ENCODE results near the gene LAMC2. TPM values are rescaled to one million over a fixed set of nuclear protein-coding genes. Genes with fewer than 3 reads are reported as not detected.

Gene LAMC2
- total and polyA plus RNA-seq, 3 experiments from 2014 or later = not detected

DNA sequence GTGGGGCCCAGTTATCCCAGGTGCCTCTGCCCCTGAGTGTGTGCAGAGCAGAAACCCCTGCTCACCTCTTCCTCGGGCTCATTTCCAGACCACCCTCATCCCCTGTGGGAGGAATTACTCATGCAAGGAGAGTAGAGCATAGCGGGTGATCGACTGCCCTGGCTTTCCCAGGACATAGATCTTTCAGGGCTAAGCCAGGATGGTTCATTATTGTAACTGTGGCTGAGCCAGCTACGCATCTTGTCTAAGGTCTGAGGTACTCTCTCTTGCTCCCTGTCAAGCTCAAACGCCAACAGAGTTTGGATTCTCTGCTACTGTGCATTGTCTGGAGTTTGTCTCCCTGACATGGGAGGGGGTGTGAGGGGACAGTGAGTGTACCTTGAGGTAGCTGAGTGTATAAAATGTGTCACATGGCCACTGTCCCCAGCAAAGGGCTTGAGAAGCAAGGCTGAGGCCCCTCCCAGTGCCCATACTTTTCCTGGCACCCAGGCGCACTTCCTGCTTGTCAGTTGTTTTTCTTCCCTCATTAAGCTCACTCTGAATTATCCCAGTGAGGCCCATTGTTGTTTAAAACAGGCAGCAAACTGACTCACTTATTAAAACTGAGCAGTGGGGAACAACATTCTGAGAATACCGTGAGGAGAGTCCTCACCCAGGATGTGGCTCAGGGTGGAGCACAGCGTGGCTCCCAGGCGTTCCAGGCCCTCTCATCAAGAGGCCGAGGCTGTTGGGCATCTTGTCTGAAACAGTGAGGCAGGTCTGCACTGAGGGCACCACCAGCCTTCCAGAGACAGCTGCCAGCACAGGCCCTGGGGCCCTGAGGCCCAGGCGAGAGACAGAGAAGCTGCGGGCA lies 92.9 kb downstream of the LAMC2 start:
- Mint-ChIP-seq H3K4me1 (no peaks in the 10 kb centered on the region), H3K36me3 (no peaks in the 10 kb centered on the region), H3K4me3 (no peak overlapping the region), H3K27ac (peak overlapping the region in 1 of 8 donors; percentile 76), H3K9me3 (no peaks in the 10 kb centered on the region), H3K27me3 (peaks cover 1 to 22% of the 10 kb centered on the region in 2 donors)
- no peak for DNase-seq
- CTCF ChIA-PET = interaction anchor here (0.6 to 1.3 kb wide), 3 partner anchors 11 to 405 kb away, joined by 3 to 4 read pairs (median 4); no protein-coding TSS in a partner anchor
- Histone ChIP-seq H3K27ac (ENCODE audit: low read depth, low read length) (no peak overlapping the region), H3K27me3 (ENCODE audit: insufficient read depth, low read length, poor library complexity, severe bottlenecking) (no peaks in the 10 kb centered on the region), H3K36me3 (ENCODE audit: insufficient read depth, low read length) (no peaks in the 10 kb centered on the region), H3K4me1 (ENCODE audit: insufficient read depth, low read length) (no peaks in the 10 kb centered on the region), H3K4me3 (ENCODE audit: low read length) (no peak overlapping the region), H3K9me3 (ENCODE audit: low read length) (no peaks in the 10 kb centered on the region)
- POLR2A ChIA-PET = no interaction called here

DNA sequence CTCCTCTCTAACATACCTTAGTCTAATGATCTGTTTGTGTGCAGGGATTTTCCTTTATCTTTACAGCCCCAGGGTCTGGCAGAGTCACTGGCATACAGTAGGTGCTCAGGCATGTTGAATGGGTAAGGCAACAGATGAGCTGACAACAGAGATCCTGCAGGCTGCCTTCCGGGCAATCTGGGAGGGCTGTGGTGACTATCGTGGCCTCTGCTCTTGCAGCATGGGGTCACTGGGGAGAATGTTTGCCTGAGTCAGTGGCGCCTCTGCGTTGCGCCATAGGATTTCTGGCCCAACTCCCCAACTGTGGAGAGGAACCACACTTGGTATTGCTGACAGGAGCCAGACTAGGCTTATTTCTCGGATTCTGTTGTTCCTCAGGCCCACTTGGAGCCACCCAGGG lies 93.8 kb downstream of the LAMC2 start:
- H3K27ac Mint-ChIP-seq = no peak overlapping the region
- Histone ChIP-seq H3K4me1 (ENCODE audit: insufficient read depth, low read length) (no peaks in the 10 kb centered on the region), H3K36me3 (ENCODE audit: insufficient read depth, low read length) (no peaks in the 10 kb centered on the region), H3K9me3 (ENCODE audit: low read length) (no peaks in the 10 kb centered on the region), H3K4me3 (ENCODE audit: low read length) (no peak overlapping the region), H3K27ac (ENCODE audit: low read depth, low read length) (no peak overlapping the region), H3K27me3 (ENCODE audit: insufficient read depth, low read length, poor library complexity, severe bottlenecking) (no peaks in the 10 kb centered on the region)
- no peaks in the 10 kb centered on the region for H3K4me1 Mint-ChIP-seq
- ChIA-PET POLR2A (no interaction called here), CTCF (interaction anchor here (1.1 kb wide), 1 partner anchor 10 kb away, joined by 3 read pairs; no protein-coding TSS in a partner anchor)
- H3K27me3 Mint-ChIP-seq = peaks cover 5 to 22% of the 10 kb centered on the region in 2 donors
- DNase-seq = no peak
- H3K9me3 Mint-ChIP-seq = no peaks in the 10 kb centered on the region
- no peak overlapping the region for H3K4me3 Mint-ChIP-seq
- no peaks in the 10 kb centered on the region for H3K36me3 Mint-ChIP-seq

DNA sequence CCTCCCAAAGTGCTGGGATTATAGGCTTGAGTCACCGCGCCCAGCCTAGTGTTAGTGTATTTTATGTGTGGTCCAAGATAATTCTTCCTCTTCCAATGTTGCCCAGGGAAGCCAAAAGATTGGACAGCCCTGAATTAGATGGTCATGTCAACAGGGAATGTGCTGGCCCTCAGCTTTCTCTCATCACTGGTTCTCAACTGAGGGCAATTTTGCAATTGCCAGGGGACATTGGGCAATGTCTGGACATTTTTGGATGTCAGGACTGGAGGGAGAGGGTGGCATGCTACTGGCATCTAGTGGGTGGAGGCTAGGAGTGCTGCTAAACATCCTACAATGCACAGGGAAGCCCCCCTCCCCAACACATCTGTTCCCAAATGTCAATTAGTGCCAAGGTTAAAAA lies 95.0 kb downstream of the LAMC2 start:
- H3K36me3 Mint-ChIP-seq = no peaks in the 10 kb centered on the region
- no peak overlapping the region for H3K4me3 Mint-ChIP-seq
- Histone ChIP-seq H3K4me1 (ENCODE audit: insufficient read depth, low read length) (no peaks in the 10 kb centered on the region), H3K9me3 (ENCODE audit: low read length) (no peaks in the 10 kb centered on the region), H3K4me3 (ENCODE audit: low read length) (no peak overlapping the region), H3K27me3 (ENCODE audit: insufficient read depth, low read length, poor library complexity, severe bottlenecking) (no peaks in the 10 kb centered on the region), H3K27ac (ENCODE audit: low read depth, low read length) (no peak overlapping the region), H3K36me3 (ENCODE audit: insufficient read depth, low read length) (no peaks in the 10 kb centered on the region)
- H3K27me3 Mint-ChIP-seq = peaks cover 5 to 26% of the 10 kb centered on the region in 2 donors
- DNase-seq = no peak
- H3K27ac Mint-ChIP-seq = no peak overlapping the region
- H3K9me3 Mint-ChIP-seq = no peaks in the 10 kb centered on the region
- no peaks in the 10 kb centered on the region for H3K4me1 Mint-ChIP-seq
- ChIA-PET CTCF (interaction anchor here (1.9 kb wide), 1 partner anchor 8 kb away, joined by 7 read pairs; no protein-coding TSS in a partner anchor), POLR2A (no interaction called here)

DNA sequence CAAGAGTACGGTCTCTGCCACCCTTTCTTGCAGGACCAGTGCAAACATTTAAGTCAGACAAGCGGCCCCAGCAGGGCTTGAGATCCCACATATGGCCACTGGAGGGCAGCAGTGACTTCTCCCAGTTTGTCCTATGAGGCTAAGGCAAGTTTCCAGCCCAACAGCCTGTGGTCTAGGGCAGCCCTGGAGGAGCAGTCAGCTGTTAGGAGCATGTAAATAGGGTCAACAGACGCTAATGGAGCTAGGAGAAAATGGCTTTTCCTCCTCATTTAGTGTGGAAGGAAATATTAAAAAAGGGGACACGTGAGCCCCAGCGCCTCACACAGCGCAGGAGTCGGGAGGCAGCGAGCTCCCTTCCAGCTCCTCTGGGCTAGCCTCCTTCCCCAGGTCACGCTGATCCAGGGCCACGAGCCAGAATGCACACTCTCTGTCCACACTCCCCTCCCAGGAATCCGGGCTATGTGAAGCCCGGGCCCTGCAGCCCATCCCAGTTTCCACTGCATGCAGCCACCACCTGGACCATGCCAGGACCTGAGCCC lies 95.6 kb downstream of the LAMC2 start:
- CTCF ChIA-PET = interaction anchor here (0.7 to 2.5 kb wide), 5 partner anchors 8 to 404 kb away, joined by 3 to 7 read pairs (median 5); no protein-coding TSS in a partner anchor
- Histone ChIP-seq H3K4me1 (ENCODE audit: insufficient read depth, low read length) (no peaks in the 10 kb centered on the region), H3K27me3 (ENCODE audit: insufficient read depth, low read length, poor library complexity, severe bottlenecking) (no peaks in the 10 kb centered on the region), H3K4me3 (ENCODE audit: low read length) (no peak overlapping the region), H3K9me3 (ENCODE audit: low read length) (no peaks in the 10 kb centered on the region), H3K27ac (ENCODE audit: low read depth, low read length) (no peak overlapping the region), H3K36me3 (ENCODE audit: insufficient read depth, low read length) (no peaks in the 10 kb centered on the region)
- DNase-seq = peak; percentile 18 to 65 (median 32)
- Mint-ChIP-seq H3K4me1 (no peaks in the 10 kb centered on the region), H3K4me3 (no peak overlapping the region), H3K36me3 (no peaks in the 10 kb centered on the region), H3K27ac (no peak overlapping the region), H3K27me3 (peaks cover 5 to 28% of the 10 kb centered on the region in 2 donors), H3K9me3 (no peaks in the 10 kb centered on the region)
- POLR2A ChIA-PET = no interaction called here

DNA sequence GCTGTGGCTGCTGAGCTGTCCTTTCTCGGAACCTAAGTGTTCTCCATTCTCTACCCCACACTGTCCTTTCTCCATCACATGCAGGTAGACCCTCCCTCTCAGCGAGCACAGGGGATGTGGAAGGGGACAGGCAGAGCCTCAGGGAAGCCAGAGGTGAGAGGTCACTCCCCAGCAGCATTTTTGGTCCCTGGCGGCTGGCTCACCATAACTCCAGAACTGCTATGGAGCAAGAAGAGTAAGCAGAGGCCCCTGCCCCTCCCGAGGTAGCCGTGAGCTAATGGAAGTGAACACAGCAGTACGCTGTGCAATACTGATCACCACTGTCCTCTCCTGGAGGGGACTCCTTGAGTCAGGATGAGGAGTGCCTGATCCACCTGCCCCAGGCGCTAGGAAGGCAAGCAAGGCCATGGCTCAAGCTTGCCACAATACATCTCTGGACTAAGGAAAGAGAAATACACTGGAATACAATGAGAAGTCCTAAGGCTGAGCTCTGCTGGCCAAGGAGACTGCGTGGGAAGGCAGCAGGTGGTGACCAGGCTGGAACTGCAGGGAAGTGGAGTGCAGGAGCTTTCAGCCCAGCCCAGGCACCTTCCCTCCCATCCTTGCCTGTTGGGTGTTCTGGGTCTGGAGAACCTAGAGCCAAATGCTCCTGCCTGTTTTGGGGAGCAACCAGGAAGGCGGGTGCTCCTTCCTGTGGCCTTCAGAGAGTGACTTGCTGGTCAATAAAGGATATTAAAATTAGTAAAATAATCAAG lies 96.2 kb downstream of the LAMC2 start:
- H3K36me3 Mint-ChIP-seq = no peaks in the 10 kb centered on the region
- no peak overlapping the region for H3K27ac Mint-ChIP-seq
- no peaks in the 10 kb centered on the region for H3K9me3 ChIP-seq (ENCODE audit: low read length)
- DNase-seq = no peak
- peaks cover 5 to 29% of the 10 kb centered on the region in 2 donors for H3K27me3 Mint-ChIP-seq
- H3K4me3 ChIP-seq (ENCODE audit: low read length) = no peak overlapping the region
- H3K27me3 ChIP-seq (ENCODE audit: insufficient read depth, low read length, poor library complexity, severe bottlenecking) = no peaks in the 10 kb centered on the region
- no peaks in the 10 kb centered on the region for H3K4me1 Mint-ChIP-seq
- H3K27ac ChIP-seq (ENCODE audit: low read depth, low read length) = no peak overlapping the region
- CTCF ChIA-PET = interaction anchor here (0.7 to 2.5 kb wide), 5 partner anchors 9 to 403 kb away, joined by 3 to 7 read pairs (median 5); no protein-coding TSS in a partner anchor
- POLR2A ChIA-PET = no interaction called here
- no peak overlapping the region for H3K4me3 Mint-ChIP-seq
- no peaks in the 10 kb centered on the region for H3K36me3 ChIP-seq (ENCODE audit: insufficient read depth, low read length)
- no peaks in the 10 kb centered on the region for H3K4me1 ChIP-seq (ENCODE audit: insufficient read depth, low read length)
- H3K9me3 Mint-ChIP-seq = no peaks in the 10 kb centered on the region

DNA sequence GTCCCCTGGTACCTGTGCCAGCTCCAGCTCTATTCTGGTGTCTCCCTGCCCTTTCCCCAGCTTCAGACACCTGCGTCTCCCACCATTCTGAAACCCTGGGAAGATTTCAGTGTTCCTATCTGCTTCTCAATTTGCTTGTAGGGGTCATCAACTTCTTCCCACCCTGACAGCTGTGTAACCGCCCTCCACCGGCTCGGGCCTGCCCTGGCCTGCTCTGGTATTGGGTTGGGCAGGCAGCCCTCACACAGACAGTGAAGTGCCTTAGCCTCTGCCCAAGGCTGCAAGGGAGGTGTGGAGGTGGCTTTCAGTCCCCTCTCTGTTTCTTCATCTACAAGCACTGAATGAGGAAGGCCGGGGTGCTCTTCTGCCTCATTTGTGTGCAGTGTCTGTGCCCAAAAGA lies 97.2 kb downstream of the LAMC2 start:
- no peaks in the 10 kb centered on the region for H3K4me1 Mint-ChIP-seq
- CTCF ChIA-PET = interaction anchor here (1.1 to 2.5 kb wide), 3 partner anchors 10 to 402 kb away, joined by 3 to 7 read pairs (median 6); no protein-coding TSS in a partner anchor
- peaks cover 5 to 29% of the 10 kb centered on the region in 2 donors for H3K27me3 Mint-ChIP-seq

DNA sequence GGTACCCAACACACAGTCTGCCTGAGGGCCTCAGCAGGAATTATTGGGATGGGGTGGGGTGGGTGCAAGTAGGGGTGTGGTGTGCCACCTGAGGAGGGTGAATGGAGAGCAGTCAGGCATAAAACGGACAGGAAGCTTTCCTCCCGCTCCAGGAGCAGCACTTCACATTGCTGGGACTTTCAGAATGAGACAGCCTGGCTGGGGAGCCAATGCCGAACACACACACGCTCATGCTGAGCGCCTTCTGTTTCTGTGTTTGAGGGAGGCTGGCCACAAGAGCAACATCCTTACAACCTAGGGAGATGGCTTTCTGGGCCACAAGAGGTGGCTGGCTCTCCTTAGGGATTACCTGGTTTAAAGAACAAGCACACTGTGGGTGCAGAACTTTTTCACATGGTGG lies 98.0 kb downstream of the LAMC2 start:
- no peak for DNase-seq
- POLR2A ChIA-PET = no interaction called here
- Mint-ChIP-seq H3K36me3 (no peaks in the 10 kb centered on the region), H3K4me3 (no peak overlapping the region), H3K9me3 (no peaks in the 10 kb centered on the region), H3K4me1 (no peaks in the 10 kb centered on the region), H3K27me3 (peaks cover 8 to 29% of the 10 kb centered on the region in 2 donors), H3K27ac (no peak overlapping the region)
- CTCF ChIA-PET = interaction anchor here (1.1 to 2.5 kb wide), 2 partner anchors 22 to 401 kb away, joined by 3 to 6 read pairs; no protein-coding TSS in a partner anchor
- Histone ChIP-seq H3K4me1 (ENCODE audit: insufficient read depth, low read length) (no peaks in the 10 kb centered on the region), H3K9me3 (ENCODE audit: low read length) (no peaks in the 10 kb centered on the region), H3K27ac (ENCODE audit: low read depth, low read length) (no peak overlapping the region), H3K27me3 (ENCODE audit: insufficient read depth, low read length, poor library complexity, severe bottlenecking) (no peaks in the 10 kb centered on the region), H3K36me3 (ENCODE audit: insufficient read depth, low read length) (no peaks in the 10 kb centered on the region), H3K4me3 (ENCODE audit: low read length) (no peak overlapping the region)

More for the DNA sequence above, 97.2 kb downstream of the LAMC2 start:
- Mint-ChIP-seq H3K27ac (no peak overlapping the region), H3K36me3 (no peaks in the 10 kb centered on the region), H3K9me3 (no peaks in the 10 kb centered on the region), H3K4me3 (no peak overlapping the region)
- no peak overlapping the region for H3K27ac ChIP-seq (ENCODE audit: low read depth, low read length)
- H3K9me3 ChIP-seq (ENCODE audit: low read length) = no peaks in the 10 kb centered on the region
- no peak for DNase-seq
- H3K36me3 ChIP-seq (ENCODE audit: insufficient read depth, low read length) = no peaks in the 10 kb centered on the region
- POLR2A ChIA-PET = no interaction called here
- H3K27me3 ChIP-seq (ENCODE audit: insufficient read depth, low read length, poor library complexity, severe bottlenecking) = no peaks in the 10 kb centered on the region
- H3K4me1 ChIP-seq (ENCODE audit: insufficient read depth, low read length) = no peaks in the 10 kb centered on the region
- H3K4me3 ChIP-seq (ENCODE audit: low read length) = no peak overlapping the region
